ENCODE measurements around the gene IFFO2.
A peak's percentile ranks its signal among the peaks of the same experiment; 100 is the strongest.

The IFFO2 gene

GRCh38 chr1:18950401-18951026 lies 6.0 kb downstream of the IFFO2 start:
- Histone ChIP-seq H3K4me1 (ENCODE audit: insufficient read depth, low read length) (peaks cover 48% of the 10 kb centered on the region), H3K9me3 (ENCODE audit: control insufficient read depth, insufficient read depth, low read length) (no peaks in the 10 kb centered on the region), H3K36me3 (ENCODE audit: insufficient read depth, low read length) (no peaks in the 10 kb centered on the region; the same call in 1 of the 2 replicates), H3K9ac (ENCODE audit: low read depth, low read length) (peak overlapping the region; percentile 4)

DNA sequence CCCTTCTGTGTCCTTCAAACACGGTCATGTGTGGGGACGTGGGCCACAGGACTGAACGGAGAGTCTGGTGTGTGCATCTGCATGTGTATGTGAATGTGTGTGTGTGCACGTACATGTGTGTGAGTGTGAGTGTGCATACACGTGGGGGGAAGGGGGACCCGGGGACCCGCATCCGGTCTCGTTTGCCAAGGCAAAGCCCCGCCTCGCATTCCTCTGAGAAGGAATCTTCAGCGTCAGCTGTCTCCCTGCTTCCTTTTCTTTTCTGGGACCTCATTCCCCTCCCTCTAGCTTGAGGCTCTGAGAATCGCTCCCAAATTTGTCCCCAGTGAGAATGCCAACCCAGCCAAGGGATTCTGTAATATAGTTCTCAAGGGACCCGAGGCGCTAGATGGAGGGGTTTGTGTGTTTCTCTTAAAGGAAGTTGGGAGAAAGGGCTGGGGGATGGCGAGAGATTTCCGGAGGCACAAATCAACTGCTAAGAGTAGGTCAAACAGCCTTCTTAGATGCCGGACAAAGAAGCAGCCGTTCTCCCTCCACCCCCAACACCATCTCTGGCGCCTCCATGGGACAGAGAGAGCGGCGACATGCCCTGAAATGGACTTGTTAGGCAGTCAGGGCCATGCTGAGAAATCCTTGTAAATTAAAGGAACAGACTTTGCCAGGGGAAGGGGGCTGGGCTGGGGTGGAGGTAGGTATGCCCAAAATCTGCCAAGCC lies 6.6 kb downstream of the IFFO2 start:
- no peaks in the 10 kb centered on the region; the same call in 1 of the 2 replicates for H3K36me3 ChIP-seq (ENCODE audit: insufficient read depth, low read length)
- H3K9ac ChIP-seq (ENCODE audit: low read depth, low read length) = peak overlapping the region; percentile 4
- H3K9me3 ChIP-seq (ENCODE audit: control insufficient read depth, insufficient read depth, low read length) = no peaks in the 10 kb centered on the region
- peaks cover 55% of the 10 kb centered on the region for H3K4me1 ChIP-seq (ENCODE audit: insufficient read depth, low read length)

DNA sequence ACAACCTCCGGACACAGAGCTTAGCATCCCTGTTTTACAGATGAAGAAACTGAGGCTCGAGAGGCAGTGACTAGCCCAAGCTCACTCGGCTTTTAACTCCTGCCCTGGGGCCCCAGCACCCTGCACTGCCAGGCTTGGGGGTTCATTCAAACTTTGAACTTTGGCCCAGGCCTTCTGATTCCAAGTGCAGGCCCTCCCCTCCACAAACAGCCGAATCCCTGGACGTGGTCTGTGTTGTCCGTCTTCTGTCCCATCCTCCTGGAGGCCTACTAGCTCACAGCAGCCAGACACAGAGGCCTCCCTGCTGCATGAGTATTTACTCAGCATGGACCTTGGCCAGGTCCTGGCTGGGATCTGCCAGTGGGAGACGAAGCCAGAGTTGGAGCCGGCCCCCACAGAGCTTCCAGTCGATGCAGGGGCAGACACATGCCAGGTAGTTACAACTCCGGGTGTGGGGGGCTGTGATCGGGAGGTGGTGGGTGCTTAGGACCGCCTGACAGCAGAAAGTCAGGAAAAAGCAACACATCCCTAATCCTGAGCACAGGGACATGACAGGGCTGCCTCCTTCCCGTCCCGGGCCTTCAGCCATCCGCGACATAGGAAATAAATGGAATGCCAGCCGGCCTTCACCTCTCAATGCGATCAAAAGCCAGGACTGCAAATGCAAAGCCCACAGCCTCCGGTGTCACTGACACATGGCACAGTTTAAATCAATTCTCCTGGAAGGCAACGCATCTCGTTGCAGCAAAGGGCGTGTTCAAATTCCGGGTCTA lies 7.4 kb downstream of the IFFO2 start:
- Histone ChIP-seq H3K36me3 (ENCODE audit: insufficient read depth, low read length) (no peaks in the 10 kb centered on the region; the same call in 1 of the 2 replicates), H3K4me1 (ENCODE audit: insufficient read depth, low read length) (peaks cover 55% of the 10 kb centered on the region), H3K9me3 (ENCODE audit: control insufficient read depth, insufficient read depth, low read length) (no peaks in the 10 kb centered on the region), H3K9ac (ENCODE audit: low read depth, low read length) (peak overlapping the region; percentile 4; the same call in 1 of the 2 replicates)

- Histone ChIP-seq H3K9ac (ENCODE audit: low read depth, low read length) (no peak overlapping the region), H3K4me1 (ENCODE audit: insufficient read depth, low read length) (peaks cover 50% of the 10 kb centered on the region), H3K9me3 (ENCODE audit: control insufficient read depth, insufficient read depth, low read length) (no peaks in the 10 kb centered on the region), H3K36me3 (ENCODE audit: insufficient read depth, low read length) (no peaks in the 10 kb centered on the region; the same call in 1 of the 2 replicates)
Observed at GRCh38 chr1:18948048-18948912, 8.2 kb downstream of the IFFO2 start.

- peaks cover 43% of the 10 kb centered on the region for H3K4me1 ChIP-seq (ENCODE audit: insufficient read depth, low read length)
- H3K36me3 ChIP-seq (ENCODE audit: insufficient read depth, low read length) = no peaks in the 10 kb centered on the region; the same call in 1 of the 2 replicates
- no peaks in the 10 kb centered on the region for H3K9me3 ChIP-seq (ENCODE audit: control insufficient read depth, insufficient read depth, low read length)
- H3K9ac ChIP-seq (ENCODE audit: low read depth, low read length) = no peak overlapping the region
Observed at GRCh38 chr1:18947570-18947969, 8.9 kb downstream of the IFFO2 start.

DNA sequence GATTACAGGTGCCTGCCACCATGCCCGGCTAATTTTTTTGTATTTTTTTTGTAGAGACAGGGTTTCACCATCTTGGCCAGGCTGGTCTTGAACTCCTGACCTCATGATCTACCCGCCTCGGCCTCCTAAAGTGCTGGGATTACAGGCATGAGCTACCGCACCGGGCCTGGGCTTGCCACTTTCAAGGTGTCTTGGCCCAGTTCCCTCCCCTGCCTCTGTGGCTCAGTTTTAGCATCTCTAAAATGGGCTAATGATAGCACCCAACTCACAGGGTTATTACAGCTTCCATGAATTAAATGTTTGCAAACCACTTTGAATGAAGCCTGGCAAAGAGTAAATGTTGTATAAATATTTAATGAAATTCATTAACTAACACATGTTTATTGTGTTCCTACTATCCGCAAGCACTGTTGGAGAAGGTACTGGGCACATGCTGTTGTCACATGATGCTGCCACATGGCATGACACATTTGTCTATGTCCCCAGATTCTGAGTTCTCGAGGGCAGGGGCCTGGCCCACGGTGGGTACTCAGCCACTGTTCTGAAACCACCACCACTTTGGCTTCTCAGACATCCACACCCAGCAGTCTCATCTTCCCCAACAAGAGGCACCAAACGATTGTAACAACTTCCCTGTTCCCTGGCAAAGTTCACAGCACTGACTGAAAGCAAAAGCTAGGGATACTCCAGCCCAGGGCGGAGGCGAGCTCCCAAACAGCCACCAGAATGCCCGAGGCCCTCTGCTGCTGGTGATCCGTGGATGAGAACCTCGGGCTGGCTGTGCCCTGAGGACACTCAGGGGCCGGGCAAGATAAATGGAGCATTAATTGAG lies 9.7 kb downstream of the IFFO2 start:
- Histone ChIP-seq H3K4me1 (ENCODE audit: insufficient read depth, low read length) (peaks cover 47% of the 10 kb centered on the region), H3K36me3 (ENCODE audit: insufficient read depth, low read length) (no peaks in the 10 kb centered on the region; the same call in 1 of the 2 replicates), H3K9me3 (ENCODE audit: control insufficient read depth, insufficient read depth, low read length) (no peaks in the 10 kb centered on the region), H3K9ac (ENCODE audit: low read depth, low read length) (no peak overlapping the region)

GRCh38 chr1:18945401-18945849 lies 11.1 kb downstream of the IFFO2 start:
- H3K4me1 ChIP-seq (ENCODE audit: insufficient read depth, low read length) = peaks cover 45% of the 10 kb centered on the region
- no peak overlapping the region for H3K9ac ChIP-seq (ENCODE audit: low read depth, low read length)

GRCh38 chr1:18944810-18945209 lies 11.7 kb downstream of the IFFO2 start:
- Histone ChIP-seq H3K4me1 (ENCODE audit: insufficient read depth, low read length) (peaks cover 43% of the 10 kb centered on the region), H3K9me3 (ENCODE audit: control insufficient read depth, insufficient read depth, low read length) (no peaks in the 10 kb centered on the region), H3K9ac (ENCODE audit: low read depth, low read length) (no peak overlapping the region), H3K36me3 (ENCODE audit: insufficient read depth, low read length) (no peaks in the 10 kb centered on the region; the same call in 1 of the 2 replicates)

More at GRCh38 chr1:18945401-18945849, 11.1 kb downstream of the IFFO2 start:
- Histone ChIP-seq H3K9me3 (ENCODE audit: control insufficient read depth, insufficient read depth, low read length) (no peaks in the 10 kb centered on the region), H3K36me3 (ENCODE audit: insufficient read depth, low read length) (no peaks in the 10 kb centered on the region; the same call in 1 of the 2 replicates)

- Histone ChIP-seq H3K4me1 (ENCODE audit: insufficient read depth, low read length) (peaks cover 44% of the 10 kb centered on the region), H3K9me3 (ENCODE audit: control insufficient read depth, insufficient read depth, low read length) (no peaks in the 10 kb centered on the region), H3K9ac (ENCODE audit: low read depth, low read length) (no peak overlapping the region), H3K36me3 (ENCODE audit: insufficient read depth, low read length) (no peaks in the 10 kb centered on the region)
Observed at GRCh38 chr1:18943914-18944572, 12.4 kb downstream of the IFFO2 start.

GRCh38 chr1:18943162-18943561 lies 13.3 kb downstream of the IFFO2 start:
- Histone ChIP-seq H3K4me1 (ENCODE audit: insufficient read depth, low read length) (peaks cover 49% of the 10 kb centered on the region), H3K9me3 (ENCODE audit: control insufficient read depth, insufficient read depth, low read length) (no peaks in the 10 kb centered on the region), H3K9ac (ENCODE audit: low read depth, low read length) (no peak overlapping the region), H3K36me3 (ENCODE audit: insufficient read depth, low read length) (no peaks in the 10 kb centered on the region)

DNA sequence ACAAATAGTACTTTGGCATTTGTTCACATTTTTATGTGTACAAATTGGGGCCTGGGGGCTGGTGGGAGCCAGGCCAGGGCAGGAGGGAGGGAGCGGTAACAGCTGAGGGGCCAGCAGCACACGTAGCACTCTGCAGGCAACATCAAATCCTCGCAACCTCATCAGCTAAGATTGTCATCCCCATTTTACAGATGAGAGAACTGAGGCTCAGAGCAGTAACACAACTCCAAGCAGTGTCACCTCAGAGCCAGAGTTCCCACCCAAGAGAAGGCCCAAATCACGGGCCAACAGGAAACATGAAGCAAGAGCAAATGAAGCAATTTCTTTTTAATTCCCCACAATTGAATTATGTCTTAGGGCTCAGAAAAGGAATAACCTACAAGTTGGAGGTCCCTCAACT lies 14.1 kb downstream of the IFFO2 start:
- no peaks in the 10 kb centered on the region for H3K36me3 ChIP-seq (ENCODE audit: insufficient read depth, low read length)
- H3K4me1 ChIP-seq (ENCODE audit: insufficient read depth, low read length) = peaks cover 49% of the 10 kb centered on the region
- no peaks in the 10 kb centered on the region for H3K9me3 ChIP-seq (ENCODE audit: control insufficient read depth, insufficient read depth, low read length)
- no peak overlapping the region for H3K9ac ChIP-seq (ENCODE audit: low read depth, low read length)

DNA sequence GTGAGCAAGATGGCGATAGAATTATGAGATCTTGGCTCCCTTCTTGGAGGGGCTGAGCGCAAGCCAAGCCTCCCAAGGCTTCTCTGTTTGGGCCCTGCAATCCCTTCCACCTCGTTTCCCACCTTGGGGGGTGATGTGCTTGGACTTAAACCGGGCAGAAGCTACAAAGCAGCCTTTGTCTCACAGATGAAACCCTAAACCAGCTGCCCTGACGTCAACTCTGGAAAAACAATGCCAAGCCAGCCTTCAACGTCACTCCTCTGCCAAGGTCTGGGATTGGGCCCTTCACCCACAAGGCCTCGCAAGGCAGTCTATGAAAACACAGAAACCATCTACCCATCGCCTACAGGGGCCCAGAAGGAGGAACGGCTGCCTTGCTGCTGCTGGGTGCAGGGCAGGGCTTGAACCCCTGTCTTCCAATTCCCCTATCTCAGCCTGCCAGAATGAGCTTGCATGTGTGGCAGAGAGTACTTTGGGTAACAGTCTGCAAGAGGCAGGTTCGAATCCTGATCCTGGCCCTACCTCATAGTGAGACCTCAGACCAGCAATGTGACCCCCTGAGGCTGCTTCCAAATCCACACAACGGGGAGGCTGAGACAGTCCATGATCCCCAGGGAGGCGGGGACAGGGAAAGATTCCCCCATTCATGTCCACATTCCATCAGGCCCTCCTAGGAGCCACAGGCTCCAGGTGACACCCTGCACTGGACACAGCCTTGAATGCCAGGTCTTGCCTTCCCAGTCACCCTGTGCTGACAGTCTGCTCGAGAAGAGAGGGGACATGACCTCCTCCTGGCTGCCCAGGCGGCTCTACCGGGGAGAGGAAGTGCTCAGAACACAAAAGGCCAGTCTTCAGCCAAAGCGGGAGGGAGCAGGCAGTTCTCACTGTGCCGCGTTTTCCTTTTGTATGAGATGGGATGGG lies 15.0 kb downstream of the IFFO2 start:
- Histone ChIP-seq H3K36me3 (ENCODE audit: insufficient read depth, low read length) (no peaks in the 10 kb centered on the region), H3K9me3 (ENCODE audit: control insufficient read depth, insufficient read depth, low read length) (no peaks in the 10 kb centered on the region), H3K4me1 (ENCODE audit: insufficient read depth, low read length) (peaks cover 49% of the 10 kb centered on the region), H3K9ac (ENCODE audit: low read depth, low read length) (no peak overlapping the region)

Measured in ES-I3 (cell line).